HG03045 (cell line): ENCODE data around the gene NTF4.
"Not testable (repeated sequence)": the region's sequence is repeated elsewhere in the genome, so short reads cannot be mapped to it uniquely, and the experiment has no call there.

Source experiments
- ATAC-seq: cut with Tn5 transposase; IDR thresholded peaks from one replicate; pipeline ENCODE4 v1.9.1; 2021; ENCODE audit warnings: mild to moderate bottlenecking, moderate library complexity; ENCODE audit not compliant: unreplicated experiment

The NTF4 gene

DNA sequence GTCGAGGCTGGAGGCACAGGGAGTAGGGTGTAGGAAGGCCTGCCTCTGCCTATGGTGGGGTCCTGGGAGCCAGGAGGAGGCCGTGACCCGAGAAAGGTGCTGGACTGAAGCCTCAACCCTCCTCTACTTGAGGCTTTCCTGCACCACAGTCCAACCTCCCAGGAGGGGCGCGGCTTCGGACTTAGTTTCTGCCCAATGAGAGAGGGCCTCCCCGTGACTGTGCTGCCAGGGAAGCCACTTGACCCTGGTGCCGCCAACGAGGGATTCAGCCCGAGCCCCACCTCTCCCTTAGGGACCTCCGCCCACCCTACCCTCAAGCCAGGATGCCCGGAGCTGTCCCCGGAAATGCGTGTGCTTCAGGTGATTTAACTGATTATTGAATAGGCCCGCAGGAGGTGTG lies 40.4 kb downstream of the NTF4 start, which contains the start of gene CGB3:
Gene CGB3 (minus strand): TSS at position 101 of the 400 bp plus-strand sequence. CDS start 362 bp downstream, outside the sequence.
- not testable (repeated sequence) for ATAC-seq

- ATAC-seq = no peak
Measured at GRCh38 chr19:49022116-49022515, 42.5 kb downstream of the NTF4 start.

DNA sequence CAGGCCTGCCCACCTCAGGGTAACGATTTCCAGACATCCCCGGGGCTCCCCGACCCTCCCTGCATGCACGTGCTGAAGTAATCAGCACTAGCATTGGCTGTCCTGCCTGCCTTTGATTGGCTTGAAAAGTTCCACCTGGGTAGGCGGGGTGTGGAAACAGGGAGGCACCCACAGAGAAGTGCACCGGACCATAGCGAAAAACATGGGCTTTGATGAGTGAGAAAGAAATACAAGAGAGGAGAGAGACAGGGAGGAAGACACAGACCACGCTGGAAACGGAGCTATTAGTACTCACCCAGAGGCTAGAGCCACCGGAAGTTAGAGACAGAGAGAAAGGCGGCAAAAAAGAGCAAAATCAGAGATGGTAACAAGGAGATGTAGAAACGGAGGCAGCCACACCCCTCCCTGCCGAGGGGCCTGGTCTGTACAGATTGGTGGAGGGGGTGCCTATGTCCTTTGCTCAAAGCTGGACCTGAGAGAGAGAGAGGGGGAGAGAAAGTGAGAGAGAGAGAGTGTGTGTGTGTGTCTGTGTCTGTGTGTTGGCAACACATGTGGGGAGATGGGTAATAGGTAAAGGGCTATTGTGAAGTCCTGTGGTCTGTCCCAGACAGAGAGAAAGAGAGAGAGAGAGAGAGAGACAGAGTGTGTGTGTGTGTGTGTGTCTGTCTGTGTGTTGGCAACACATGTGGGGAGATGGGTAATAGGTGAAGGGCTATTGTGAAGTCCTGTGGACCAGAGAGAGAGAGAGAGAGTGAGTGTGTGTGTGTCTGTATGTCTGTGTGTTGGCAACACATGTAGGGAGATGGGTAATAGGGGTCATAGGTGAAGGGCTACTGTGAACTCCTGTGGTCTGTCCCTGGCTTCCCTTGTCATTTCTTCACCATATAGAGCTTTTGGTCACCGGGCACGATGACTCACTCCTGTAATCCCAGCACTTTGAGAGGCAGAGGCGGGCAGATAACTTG lies 43.4 kb downstream of the NTF4 start:
- no peak for ATAC-seq

GRCh38 chr19:49020342-49020741 lies 44.3 kb downstream of the NTF4 start:
- no peak for ATAC-seq

DNA sequence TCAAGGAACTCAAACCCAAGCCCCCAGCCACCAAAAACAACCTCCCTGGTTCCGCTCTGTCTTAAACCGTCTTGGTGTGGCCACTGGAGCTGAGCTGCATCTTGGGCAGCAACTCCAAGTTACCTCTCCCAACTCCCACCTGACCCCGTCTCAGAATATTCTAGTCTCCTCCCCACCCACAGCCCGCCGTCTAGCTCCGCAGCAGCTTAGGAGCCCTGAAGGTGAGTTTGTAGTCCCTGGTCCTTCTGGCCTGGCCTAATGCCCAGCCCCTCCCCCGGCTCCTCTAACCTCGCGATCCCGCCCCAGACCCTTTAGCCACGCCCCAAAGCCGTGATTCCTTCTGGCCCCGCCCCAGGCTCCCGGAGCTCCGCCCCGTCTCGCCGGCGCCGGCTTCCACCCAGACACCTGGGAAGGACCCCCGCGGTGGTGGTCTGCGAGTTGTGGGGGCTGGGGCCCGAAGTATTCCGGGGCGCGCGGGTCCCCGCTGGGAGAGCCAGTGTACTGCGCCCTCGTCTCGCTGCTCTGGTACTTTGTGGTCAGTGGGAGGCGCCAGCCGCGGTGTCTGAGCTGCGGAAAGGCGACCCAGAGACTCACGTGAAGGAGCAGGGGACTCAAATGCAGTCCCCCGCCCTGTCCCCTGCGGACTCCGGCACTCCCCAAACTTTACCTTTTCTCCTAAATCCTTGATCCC lies 45.2 kb downstream of the NTF4 start:
- no peak for ATAC-seq

GRCh38 chr19:49018388-49019241 lies 46.0 kb downstream of the NTF4 start:
- ATAC-seq = not testable (repeated sequence)

DNA sequence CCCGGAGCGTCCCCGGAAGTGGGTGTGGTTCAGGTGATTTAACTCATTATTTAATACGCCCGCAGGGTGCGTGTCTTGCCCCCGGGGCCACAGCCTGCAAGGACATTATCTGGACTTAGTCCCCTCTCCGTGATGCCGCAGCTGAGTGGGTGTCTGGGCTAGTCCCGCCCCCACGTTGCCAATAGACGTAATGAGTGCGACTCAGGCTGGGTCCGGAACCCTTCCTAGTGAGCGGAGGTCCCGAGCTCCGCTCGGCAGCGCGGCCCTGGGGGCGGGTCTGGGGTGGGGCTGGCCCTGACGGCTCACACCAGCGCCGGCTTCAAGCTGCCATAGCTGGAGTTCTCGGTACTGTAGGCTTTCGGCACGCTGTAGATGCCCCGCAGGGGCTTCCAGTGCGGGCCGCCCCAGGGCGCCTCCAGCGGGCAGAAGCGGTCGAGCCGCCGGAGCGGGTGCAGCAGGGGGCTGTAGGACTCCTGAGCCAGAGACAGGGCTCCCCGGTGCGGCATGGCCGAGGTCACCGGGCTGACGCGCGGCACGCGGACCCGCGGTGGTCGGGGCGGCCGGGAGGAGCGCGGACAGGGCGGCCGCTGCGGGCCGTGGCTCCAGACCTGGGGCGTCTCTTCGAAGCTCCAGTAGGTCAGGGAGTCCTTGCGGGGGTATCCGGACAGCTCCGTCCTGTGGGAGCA lies 46.8 kb downstream of the NTF4 start:
- ATAC-seq = peak; percentile 61

- ATAC-seq = no peak
Measured at GRCh38 chr19:49017041-49017665, 47.5 kb downstream of the NTF4 start, which contains the start of gene LHB. LHB (minus strand) TSS chr19:49017091; CDS start chr19:49017081, 10 bp downstream.

- ATAC-seq = no peak
Measured at GRCh38 chr19:49016067-49016839, 48.4 kb downstream of the NTF4 start.

DNA sequence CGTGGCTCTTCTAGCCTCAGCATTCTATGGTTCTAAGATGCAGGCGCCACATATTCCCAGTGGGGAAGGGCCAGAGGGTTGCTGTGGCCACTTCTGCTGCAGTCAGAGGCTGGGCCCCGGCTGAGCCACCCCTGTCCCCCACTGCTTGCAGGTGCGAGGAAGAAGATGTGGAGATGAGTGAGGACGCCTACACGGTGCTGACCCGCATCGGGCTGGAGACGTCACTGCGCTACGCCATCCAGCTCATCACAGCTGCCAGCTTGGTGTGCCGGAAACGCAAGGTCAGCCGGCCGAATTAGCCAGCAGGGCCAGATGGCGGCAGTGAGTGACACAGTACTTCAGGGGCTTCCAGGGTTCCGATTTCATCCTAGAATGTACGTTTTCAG lies 49.8 kb downstream of the NTF4 start:
- no peak for ATAC-seq

DNA sequence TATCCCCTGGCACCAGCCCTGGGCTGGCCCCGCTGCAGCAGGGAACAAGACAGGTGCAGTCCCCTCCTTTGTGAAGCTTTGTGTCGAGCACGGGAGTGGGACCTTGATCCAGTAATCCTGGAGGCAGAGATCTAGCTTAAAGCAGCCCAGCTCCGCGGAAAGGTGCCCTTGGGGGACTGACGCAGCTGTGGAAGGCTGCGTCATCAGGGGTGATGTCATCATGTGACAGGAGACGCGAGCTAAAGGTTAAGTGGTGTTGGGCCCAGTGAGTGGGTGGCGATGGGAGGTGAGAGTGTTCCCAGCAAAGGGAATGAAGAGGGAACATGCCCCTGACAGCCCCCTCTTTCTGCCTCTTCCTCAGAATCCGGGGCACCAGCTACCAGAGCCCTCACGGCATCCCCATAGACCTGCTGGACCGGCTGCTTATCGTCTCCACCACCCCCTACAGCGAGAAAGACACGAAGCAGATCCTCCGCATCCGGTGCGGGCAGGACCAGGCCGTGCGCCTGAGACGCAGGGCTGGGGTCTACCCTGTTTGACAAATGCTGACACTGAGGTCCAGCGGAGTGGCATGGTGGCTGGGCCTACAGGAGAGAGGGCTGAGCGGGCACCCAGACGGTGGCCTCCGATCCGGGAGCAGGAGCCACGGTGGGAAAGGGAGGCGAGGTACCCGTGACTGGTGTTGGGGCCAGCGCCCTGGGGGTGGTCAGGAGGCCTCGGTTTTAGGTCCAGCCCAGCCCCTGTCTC lies 50.3 kb downstream of the NTF4 start:
- no peak for ATAC-seq

DNA sequence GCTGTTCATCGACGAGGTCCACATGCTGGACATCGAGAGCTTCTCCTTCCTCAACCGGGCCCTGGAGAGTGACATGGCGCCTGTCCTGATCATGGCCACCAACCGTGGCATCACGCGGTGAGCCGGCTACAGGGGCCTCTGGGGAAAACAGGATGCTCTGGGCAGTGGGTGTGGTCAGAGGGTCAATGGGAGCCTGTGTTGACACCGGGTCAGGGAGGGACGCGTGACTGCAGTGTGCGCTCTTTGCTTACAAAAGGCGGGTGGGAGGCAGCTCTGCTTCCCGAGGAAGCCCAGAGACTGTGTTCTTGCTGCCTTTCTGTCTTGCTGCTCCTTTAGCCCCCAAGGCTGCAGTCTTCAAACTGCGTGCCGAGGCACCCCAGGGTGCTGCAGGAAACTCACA lies 53.4 kb downstream of the NTF4 start:
- ATAC-seq = no peak
